GM18867 (cell line): ENCODE data around the gene IVD.

ENCODE experiments used
- ATAC-seq: cut with Tn5 transposase; IDR thresholded peaks from one replicate; pipeline ENCODE4 v1.9.1; 2021; ENCODE audit warnings: mild to moderate bottlenecking, moderate library complexity; ENCODE audit not compliant: unreplicated experiment

IVD gene

GRCh38 chr15:40372981-40373380, 32.6 kb upstream of the IVD start:
- no peak for ATAC-seq

- no peak for ATAC-seq
Observed at GRCh38 chr15:40377606-40378005, 28.0 kb upstream of the IVD start.

GRCh38 chr15:40379374-40379773, 26.2 kb upstream of the IVD start:
- no peak for ATAC-seq

GRCh38 chr15:40379853-40380252, 25.7 kb upstream of the IVD start:
- ATAC-seq, result no peak

DNA sequence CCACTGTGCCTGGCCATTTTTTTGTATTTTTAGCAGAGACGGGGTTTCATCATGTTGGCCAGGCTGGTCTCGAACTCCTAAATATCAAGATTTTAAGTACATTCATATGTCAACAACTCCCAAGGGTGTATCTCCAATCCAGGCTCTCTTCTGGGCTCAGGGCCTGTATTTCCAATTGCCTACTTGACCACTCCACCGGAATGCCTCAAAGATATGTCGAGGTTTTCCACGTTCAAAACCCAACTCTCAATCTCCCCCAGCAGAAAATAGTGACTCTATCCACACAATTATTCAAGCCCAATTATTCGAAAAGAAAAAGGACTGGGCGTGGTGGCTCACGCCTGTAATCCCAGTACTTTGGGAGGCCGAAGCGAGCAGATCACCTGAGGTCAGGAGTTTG, 25.0 kb upstream of the IVD start:
- no peak for ATAC-seq

DNA sequence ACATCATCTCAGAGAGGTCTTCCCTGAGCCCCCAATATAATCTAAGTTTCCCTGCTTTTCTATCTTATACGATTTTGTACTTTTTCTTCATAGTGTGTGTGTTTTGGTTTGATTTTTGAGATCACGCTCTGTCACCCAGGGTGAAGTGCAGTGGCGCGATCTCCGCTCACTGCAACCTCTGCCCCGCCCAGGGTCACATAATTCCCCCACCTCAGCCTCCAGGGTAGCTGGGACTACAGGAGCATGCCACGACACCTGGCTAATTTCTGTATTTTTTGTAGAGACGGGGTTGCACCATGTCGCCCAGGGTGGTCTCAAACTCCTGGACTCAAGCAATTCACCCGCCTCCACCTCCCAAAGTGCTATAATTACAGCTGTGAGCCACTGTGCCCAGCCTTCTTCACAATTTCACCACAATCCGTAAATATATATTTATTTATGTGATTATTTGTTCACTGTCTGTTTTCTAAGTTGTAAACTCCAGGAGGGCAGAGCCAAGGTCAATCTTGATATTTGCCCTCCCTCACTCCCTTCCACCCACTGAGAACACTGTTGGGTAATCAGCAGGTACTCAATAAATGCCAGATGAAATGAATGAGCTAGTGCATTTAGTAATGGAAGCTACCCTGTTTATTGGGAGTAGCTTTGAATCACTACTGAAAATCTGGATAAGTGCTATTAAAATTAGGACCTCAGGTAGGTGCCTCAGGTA, 23.6 kb upstream of the IVD start:
- no peak for ATAC-seq

- ATAC-seq, result peak; percentile 98
Observed at GRCh38 chr15:40382580-40383456, 22.8 kb upstream of the IVD start, which contains the start of gene KNSTRN. KNSTRN (plus strand) TSS chr15:40382721; CDS start chr15:40382836, 115 bp downstream.

DNA sequence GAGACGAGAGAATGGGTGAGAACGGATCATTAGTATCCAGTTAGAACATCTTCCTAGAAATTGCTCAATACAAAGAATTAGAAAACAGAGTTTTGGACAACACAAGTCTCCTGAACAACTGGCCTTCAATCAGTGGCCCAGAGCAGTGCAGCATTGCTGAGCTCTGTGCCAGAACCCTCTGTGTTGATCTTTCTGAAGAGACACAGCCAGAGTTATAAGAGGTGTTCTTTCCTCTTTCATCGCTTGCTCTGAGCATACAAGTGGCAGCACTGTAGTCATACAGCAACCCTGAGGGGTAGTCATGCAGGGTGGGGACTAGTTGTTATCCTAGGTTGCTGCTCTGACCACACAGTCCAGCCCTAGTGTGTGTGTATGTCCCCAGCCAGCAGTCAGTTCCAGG, 19.1 kb upstream of the IVD start:
- ATAC-seq, result no peak

DNA sequence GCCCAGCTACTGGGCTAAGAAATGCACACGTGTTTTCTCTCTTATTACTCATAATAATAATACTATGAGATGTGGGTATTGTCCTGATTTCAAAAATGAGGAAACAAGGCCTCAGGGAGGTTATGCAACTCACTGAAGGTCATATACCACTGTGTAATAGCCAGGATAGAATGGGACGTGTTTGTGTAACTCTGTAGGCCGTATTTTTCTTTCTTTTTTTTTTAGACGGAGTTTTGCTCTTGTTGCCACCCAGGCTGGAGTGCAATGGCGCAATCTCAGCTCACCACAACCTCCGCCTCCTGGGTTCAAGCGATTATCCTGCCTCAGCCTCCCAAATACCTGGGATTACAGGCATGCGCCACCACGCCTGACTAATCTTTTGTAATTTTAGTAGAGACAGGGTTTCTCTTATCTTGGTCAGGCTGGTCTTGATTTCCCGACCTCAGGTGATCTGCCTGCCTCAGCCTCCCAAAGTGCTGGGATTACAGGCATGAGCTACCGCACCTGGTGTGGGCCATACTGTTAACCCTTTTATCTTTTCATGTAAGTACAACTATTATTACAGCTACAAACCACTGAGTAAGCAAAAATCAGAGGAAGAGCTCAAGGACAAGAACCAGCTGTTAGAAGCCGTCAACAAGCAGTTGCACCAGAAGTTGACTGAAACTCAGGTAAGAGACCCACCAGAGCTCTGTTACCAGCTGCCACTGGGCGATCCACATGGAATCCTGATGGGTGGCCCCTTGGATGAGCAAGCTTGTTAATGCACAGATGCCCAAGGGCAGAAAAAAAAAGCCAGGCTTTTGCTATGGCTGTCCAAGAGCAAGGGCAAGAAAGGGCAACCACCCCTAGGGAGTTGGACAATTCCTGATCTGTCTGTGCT, 16.4 kb upstream of the IVD start:
- ATAC-seq, result no peak

DNA sequence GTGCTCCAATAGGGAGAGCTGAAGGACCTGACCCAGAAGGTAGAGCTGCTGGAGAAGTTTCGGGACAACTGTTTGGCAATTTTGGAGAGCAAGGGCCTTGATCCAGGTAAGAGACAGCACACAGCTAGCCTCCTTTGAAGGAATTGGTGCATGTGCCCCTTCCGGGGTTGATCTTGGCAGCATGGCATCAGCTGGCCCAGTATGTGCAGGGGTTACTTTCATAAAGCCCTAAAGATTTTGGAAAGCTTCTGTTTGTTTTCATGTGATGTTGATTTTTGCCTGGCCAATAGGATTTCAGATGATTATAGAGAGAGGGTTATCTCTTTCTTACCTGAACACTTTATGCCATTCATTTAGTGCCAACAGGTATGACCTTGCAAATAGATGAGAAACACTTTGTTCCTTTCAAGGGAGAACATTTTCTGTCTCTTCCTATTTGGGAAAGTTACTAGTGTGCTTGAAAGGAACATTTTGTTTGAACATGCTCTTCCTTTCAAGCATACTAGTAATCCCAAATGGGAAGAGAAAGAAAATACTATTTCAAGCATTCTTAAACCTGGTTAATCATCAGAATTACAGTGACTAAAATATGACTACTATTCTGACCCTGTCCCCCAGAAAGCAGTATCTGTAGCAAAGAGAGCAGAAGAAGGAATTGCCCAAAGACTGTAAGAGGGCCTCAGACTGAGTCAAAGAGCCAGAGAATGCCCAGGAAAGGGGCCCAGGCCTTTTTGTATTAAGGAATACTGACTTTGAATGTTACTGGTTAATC, 15.6 kb upstream of the IVD start:
- no peak for ATAC-seq

GRCh38 chr15:40392986-40393948, 12.3 kb upstream of the IVD start:
- ATAC-seq, result no peak

DNA sequence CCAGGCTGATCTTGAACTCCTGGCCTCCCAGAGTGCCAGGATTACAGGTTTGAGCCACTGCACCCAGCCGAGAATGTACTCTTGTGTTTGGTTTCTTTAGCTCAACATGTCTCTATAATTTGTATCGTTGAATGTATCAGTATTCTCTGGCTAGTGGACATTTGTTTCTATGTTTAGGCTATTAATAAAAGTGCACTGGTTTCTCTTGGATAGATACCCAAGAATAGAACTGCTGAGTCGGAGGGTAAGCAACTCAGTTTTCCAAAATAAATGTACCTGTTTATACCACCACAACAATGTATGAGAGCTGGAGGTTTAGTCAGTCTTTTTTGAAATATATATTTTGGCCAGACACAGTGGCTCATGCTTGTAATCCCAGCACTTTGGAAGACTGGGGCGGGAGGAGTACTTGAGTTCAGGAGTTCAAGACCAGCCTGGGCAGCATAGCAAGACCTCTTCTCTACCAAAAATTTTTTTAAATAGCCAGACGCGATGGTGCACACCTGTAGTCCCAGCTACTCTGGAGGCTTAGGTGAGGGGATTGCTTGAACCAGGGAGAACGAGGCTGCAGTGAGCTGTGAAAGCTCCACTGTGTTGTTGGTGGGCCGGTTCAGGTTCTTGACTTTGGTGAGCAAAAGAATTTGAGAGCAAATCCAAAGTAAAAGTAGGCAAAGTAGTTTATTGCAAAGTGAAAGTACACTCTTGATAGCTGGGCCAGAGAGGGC, 7.7 kb upstream of the IVD start:
- no peak for ATAC-seq

- ATAC-seq, result peak; percentile 61
Observed at GRCh38 chr15:40398413-40398873, 7.2 kb upstream of the IVD start.

GRCh38 chr15:40399370-40399769, 6.2 kb upstream of the IVD start:
- no peak for ATAC-seq

DNA sequence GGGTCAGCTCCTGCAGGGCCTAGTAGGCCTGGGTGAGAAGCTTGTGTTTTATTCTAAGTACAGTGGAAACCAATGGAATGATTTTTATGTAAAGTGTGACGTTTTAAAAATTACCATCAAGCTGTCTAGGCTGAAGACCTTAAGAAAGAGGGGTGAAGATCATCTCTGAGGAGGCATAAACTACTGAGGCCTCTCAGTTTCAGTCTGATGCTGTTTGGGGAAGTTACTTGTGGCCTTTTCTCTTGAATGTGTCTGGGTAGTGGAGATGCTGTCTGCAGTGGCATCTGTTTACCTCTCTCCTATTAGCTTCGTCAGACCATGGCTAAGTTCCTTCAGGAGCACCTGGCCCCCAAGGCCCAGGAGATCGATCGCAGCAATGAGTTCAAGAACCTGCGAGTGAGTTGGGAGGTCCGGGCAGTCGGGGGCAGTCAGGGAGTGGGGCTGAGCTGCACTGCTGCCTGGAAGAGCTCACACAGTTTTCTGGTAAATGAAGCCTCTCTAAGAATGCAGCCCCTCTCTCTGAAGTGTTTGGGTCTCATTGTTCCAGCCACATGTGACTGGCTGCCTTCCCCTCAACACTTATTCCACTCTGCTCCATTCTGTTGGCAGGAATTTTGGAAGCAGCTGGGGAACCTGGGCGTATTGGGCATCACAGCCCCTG, 1.9 kb downstream of the IVD start:
- peak; percentile 32 for ATAC-seq

DNA sequence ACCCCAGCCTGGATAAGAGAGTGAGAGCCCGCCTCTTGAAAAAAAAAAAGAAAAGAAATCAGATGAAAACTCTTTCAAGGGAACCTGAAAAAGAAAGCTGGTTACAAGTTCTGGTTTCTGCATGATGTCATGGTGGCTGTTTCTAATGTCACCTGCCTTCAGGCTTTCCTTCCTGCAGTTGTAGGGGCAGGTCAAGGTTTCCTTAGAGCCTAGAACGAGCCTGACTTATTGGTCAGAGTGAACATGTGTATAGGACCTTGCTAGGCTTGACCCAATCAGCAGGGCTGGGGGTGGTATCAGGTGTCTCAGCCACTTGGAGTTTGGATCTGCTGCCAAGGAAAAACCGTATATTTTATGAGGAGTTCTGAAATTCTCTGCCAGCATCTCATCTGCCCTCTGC, 3.8 kb downstream of the IVD start:
- ATAC-seq, result peak; percentile 37

- no peak for ATAC-seq
Observed at GRCh38 chr15:40410476-40410875, 4.9 kb downstream of the IVD start.
